VCaP (cell line): ENCODE data around the gene ZNF354B.
"Not testable (repeated sequence)": the region's sequence is repeated elsewhere in the genome, so short reads cannot be mapped to it uniquely, and the experiment has no call there.

Experiments used
- H3K27ac ChIP-seq: fragments of 450-650 bp; 2 replicates; pipeline ENCODE4 v1.5.1; 2017
- CTCF ChIP-seq: fragments of 450-650 bp; conservative IDR thresholded peaks from 2 replicates; pipeline ENCODE4 v1.5.1; 2017; ENCODE audit warnings: mild to moderate bottlenecking, moderate library complexity

ZNF354B gene

GRCh38 chr5:178861627-178862026, 1.9 kb downstream of the ZNF354B start:
- no peak overlapping the region for H3K27ac ChIP-seq
- TF ChIP-seq CTCF, result no peak

DNA sequence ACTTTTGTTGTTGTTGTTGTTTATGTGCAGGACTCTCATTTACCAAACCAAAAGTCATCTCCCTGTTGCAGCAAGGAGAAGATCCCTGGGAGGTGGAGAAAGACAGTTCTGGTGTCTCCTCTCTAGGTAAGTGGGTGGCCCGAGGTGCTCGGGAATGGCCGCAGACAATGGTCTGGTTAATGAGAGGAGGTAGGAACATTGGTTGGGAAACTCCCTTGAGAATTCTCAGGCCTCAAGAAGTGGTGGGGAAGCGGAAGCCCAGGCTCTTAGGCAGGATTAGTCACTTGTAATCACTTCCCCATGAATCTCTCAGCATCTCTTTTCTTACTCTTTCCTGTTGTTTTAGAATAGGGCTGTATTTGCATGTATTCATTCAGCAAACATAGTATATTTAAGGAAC, 7.2 kb downstream of the ZNF354B start:
- TF ChIP-seq CTCF, result no peak
- no peak overlapping the region for H3K27ac ChIP-seq

DNA sequence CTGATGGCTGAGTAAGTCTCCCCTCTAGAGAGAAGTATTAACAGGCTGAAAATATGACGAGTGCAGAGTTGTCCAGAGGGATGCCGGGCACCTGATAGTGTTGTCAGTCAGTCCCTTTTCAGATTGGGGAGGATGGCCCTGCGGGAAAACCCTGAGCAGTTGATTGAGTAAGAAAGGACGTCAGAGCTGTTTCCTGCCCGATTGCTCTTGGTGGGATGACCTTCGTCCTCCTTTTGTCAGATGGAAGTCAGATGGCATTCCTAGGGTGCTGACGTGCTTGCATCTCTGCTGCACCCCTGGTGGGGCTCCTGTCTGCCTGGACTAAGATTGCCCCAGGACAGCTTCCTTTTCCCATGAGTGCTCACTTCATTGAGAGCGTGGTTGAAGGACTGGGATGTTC, 9.8 kb downstream of the ZNF354B start:
- no peak for TF ChIP-seq CTCF
- no peak overlapping the region for H3K27ac ChIP-seq

DNA sequence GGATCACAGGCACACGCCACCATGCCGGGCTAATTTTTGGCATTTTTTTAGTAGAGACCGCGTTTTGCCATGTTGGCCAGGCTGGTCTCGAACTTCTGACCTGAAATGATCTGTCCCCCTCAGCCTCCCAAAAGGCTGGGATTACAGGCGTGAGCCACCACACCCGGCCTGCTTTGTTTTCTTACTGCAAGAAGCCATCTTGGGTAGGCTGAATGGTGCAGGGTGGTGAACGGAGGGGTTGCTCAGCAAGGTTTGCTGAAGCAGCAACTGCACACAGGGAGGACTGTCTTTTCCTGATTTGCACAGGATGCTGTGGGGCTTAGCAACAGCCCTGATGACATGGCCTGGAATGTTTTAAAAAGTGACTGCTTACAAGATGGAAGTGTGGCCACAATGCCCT, 10.7 kb downstream of the ZNF354B start:
- no peak for TF ChIP-seq CTCF
- no peak overlapping the region for H3K27ac ChIP-seq

GRCh38 chr5:178872302-178872701, 12.5 kb downstream of the ZNF354B start:
- TF ChIP-seq CTCF, result no peak

DNA sequence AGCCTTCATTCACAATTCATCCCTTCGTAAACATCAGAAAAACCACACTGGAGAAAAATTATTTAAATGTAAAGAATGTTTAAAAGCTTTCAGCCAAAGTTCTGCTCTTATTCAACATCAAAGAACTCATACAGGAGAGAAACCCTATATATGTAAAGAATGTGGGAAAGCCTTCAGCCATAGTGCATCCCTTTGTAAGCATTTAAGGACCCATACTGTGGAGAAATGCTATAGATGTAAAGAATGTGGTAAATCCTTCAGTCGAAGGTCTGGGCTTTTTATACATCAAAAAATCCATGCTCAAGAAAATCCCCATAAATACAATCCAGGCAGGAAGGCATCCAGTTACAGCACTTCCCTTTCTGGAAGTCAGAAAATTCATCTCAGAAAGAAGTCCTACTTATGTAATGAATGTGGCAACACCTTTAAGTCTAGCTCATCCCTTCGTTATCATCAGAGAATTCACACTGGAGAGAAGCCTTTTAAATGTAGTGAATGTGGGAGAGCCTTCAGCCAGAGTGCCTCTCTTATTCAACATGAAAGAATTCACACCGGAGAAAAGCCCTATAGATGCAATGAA, 23.5 kb downstream of the ZNF354B start:
- not testable (repeated sequence) for H3K27ac ChIP-seq

More at GRCh38 chr5:178872302-178872701, 12.5 kb downstream of the ZNF354B start:
- H3K27ac ChIP-seq, result no peak overlapping the region

DNA sequence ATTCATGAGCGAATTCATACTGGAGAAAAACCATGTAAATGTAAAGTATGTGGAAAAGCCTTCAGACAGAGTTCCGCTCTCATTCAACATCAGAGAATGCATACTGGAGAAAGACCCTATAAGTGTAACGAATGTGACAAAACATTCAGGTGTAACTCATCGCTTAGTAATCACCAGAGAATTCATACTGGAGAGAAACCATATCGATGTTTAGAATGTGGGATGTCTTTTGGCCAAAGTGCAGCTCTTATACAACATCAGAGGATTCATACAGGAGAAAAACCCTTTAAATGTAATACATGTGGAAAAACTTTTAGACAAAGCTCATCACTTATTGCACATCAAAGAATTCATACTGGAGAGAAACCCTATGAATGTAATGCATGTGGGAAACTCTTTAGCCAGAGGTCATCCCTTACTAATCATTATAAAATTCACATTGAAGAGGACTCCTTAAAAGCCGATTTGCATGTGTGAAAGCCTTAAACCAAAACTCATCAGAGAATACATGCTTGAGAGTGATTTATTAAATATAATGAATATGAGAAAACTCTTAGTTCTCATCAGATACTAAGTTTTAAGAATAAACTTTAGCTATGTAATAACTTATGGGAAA, 24.2 kb downstream of the ZNF354B start:
- H3K27ac ChIP-seq, result no peak overlapping the region

More for the DNA sequence above, 24.2 kb downstream of the ZNF354B start:
- TF ChIP-seq CTCF, result no peak
